ENCODE measurements around the gene STXBP6.

The STXBP6 gene

DNA sequence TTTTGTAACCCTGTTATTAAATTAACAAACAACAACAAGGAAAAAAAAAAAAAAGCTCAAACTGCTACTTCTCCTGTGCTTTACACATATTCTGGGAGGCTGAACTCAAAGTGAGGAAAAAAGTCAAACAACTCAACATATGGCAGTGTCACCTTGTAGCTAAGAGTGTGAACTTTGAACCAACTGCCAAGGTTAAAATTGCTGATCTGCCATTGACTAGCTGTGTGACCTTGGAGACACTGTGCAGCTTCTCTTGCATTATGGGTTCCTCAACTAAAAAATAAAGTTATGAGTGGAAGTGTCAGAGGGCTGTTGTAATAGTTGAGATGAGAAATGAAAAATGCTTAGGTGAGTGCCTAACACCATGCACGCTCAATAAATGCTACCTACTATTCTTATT lies 34.2 kb downstream of the STXBP6 start:
- TF ChIP-seq, protein P1, sequence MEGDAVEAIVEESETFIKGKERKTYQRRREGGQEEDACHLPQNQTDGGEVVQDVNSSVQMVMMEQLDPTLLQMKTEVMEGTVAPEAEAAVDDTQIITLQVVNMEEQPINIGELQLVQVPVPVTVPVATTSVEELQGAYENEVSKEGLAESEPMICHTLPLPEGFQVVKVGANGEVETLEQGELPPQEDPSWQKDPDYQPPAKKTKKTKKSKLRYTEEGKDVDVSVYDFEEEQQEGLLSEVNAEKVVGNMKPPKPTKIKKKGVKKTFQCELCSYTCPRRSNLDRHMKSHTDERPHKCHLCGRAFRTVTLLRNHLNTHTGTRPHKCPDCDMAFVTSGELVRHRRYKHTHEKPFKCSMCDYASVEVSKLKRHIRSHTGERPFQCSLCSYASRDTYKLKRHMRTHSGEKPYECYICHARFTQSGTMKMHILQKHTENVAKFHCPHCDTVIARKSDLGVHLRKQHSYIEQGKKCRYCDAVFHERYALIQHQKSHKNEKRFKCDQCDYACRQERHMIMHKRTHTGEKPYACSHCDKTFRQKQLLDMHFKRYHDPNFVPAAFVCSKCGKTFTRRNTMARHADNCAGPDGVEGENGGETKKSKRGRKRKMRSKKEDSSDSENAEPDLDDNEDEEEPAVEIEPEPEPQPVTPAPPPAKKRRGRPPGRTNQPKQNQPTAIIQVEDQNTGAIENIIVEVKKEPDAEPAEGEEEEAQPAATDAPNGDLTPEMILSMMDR (conservative IDR thresholded peaks at IDR 0.05): no peak
- no peak for TF ChIP-seq ZFX (IDR thresholded peaks at IDR 0.05)
- H3K27ac ChIP-seq: no peak overlapping the region

DNA sequence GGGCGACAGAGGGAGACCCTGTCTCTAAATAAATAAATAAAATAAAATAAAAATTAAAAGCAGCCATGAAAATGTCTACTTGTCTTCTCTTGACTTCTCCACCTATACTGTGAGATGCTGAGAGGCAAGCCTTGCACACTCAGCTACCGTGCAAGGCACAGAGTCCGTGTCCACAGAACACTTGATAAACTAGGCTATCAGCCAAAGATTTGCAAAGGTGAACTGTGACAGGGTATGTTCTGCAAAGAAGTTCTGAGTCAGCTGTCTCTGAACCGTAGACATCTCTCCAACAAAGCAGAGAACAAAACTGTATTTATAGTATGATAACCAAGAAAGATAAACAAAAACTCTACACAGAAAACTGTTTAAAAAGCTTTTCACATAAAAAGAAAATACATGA lies 35.5 kb downstream of the STXBP6 start:
- H3K27ac ChIP-seq: peak overlapping the region; percentile 45
- TF ChIP-seq, protein P1 (conservative IDR thresholded peaks at IDR 0.05): no peak
- no peak for TF ChIP-seq ZFX (IDR thresholded peaks at IDR 0.05)

DNA sequence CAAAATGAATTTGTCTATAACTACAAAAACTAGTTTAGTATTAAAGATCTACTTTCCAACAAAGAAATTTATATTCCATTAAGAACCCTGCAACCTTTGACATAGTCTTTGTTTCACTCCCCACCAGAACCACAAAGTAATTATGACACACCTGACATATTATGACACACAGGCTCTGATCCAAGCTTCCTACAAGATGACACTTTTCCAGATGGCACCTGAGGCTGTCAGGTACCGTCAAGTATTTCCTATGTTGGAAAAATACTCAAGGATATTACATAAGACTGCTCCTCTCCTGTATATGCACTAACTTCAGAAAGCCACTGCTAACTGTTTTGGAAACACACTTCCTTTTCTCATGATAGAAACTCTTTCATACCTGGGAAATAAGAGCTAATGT lies 38.9 kb downstream of the STXBP6 start:
- TF ChIP-seq ZFX (IDR thresholded peaks at IDR 0.05): no peak
- TF ChIP-seq, protein P1 (conservative IDR thresholded peaks at IDR 0.05): no peak
- H3K27ac ChIP-seq: no peak overlapping the region

DNA sequence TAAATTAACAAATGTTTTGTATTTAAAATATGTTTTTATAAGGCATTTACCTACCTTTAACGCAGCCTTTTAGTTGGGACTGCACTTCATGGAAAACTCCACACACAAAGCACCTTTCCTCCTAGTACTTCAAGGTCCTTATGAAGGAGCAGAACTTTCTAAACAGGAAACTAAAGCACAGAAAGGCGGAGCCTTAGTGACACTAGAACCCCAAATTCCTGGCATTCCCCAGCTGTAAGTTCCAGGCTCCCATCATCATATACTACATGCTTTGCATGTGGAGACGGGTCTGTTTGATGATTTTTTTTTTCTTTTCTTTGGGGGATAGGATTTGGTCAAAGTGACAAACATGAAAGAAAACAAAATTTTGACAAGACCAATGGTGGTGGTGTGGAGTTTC lies 39.5 kb downstream of the STXBP6 start:
- no peak for TF ChIP-seq ZFX (IDR thresholded peaks at IDR 0.05)
- TF ChIP-seq, protein P1 (conservative IDR thresholded peaks at IDR 0.05): no peak
- H3K27ac ChIP-seq: no peak overlapping the region

DNA sequence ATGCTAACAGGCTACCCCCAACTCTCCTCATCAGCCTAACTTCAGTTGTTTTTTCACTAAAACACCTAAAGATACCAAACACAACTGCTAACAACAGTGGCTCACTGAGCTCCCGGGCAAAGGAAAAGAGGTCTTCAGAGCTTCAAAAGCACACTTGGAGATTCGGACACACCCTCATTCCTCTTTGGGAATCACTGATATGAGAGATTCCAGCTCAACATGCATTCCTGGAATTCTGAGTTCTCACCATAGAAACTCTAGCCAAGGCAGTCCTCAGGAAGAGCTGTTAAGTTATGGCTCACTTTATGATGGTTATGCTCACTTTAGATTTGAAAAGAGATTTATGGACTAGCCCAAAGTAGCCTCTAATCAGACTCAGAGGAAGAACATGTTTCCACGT lies 40.1 kb downstream of the STXBP6 start:
- TF ChIP-seq ZFX (IDR thresholded peaks at IDR 0.05): no peak
- TF ChIP-seq, protein P1 (conservative IDR thresholded peaks at IDR 0.05): no peak
- H3K27ac ChIP-seq: no peak overlapping the region

DNA sequence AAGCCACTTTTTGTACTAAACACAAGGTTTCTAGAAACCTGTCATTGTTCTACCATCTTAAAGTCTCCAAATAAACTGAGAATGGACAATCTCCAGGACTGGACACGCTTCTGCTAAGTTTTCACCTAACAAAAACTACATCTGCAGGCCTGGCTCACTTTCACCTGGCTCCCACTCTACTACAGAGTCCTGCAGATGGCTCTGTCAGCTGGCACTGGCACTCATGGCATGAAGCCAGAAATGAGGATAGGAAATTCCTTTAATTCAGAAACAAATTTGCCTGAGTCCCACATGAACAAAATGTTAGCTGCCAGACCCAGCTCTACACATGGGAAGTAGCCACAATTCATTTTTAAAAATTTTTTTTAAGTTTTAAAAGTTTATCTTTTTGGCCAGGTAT lies 42.1 kb downstream of the STXBP6 start:
- H3K27ac ChIP-seq: no peak overlapping the region
- TF ChIP-seq ZFX (IDR thresholded peaks at IDR 0.05): no peak
- TF ChIP-seq, protein P1 (conservative IDR thresholded peaks at IDR 0.05): no peak

DNA sequence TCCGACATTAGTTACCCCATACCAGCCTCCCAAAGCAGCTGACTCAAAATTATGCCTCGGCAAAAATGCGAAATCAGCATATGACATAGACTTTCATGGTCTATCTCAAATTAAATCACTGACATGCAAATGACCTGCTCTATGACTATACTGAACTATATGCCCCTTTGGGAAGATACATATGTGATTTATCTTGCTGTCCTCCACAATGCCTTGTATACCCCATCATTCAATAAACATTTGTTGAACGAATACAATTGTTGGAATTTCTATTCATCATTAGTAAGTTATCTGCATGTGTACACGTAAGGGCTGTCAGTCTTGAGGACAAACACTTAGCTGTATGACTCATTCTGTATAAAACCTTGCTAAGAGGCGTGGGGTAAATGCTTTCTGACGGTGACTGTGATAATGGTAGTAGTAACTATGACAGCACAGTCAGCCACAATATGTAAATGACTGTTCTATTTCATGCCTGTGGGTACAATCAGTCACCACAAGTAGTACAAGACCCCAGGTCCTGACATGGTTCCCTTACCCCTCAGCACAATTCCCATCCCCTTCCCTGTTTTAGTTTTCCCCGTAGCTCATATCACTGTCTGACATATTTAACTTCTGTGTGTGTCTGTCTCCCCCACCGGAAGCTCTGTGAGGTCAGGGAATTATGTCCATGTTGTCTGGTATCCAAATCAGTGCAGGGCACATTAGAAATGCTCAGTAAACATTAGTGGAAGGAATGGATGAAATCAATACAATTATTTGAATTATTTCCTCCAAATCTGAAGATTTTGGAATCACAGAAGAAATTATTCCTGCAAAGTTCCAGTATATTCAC lies 42.8 kb downstream of the STXBP6 start:
- no peak for TF ChIP-seq ZFX (IDR thresholded peaks at IDR 0.05)
- TF ChIP-seq, protein P1 (conservative IDR thresholded peaks at IDR 0.05): no peak
- H3K27ac ChIP-seq: no peak overlapping the region

Data from C4-2B (cell line).